A673 (cell line): Measurements from ENCODE around the gene CYB5A. TPM values are rescaled to one million over a fixed set of nuclear protein-coding genes. Genes with fewer than 3 reads are reported as not detected.
"Not testable (repeated sequence)": the region's sequence is repeated elsewhere in the genome, so short reads cannot be mapped to it uniquely, and the experiment has no call there.

Experiments
- BruUV-seq: library from RNA; stranded (reverse); fragments of 400-500 nt; replicated peaks from 2 replicates; lab custom pipeline; 2021; lab: Mats Ljungman, UMichigan
- CTCF ChIA-PET: fragments of 300-600 bp; sonication (Branson Sonifier 250); formaldehyde crosslinking; loops from one replicate; lab custom pipeline; 2022; ENCODE audit warnings: antibody characterized with exemption; lab: Charles Lee
- POLR2A ChIA-PET: fragments of 300-600 bp; sonication (Branson Sonifier 250); formaldehyde crosslinking; loops from one replicate; lab custom pipeline; 2022; ENCODE audit warnings: antibody characterized with exemption; ENCODE audit not compliant: low non-redundant PET; lab: Charles Lee
- DNase-seq: peaks from one replicate; pipeline ENCODE4 v3.0.0-alpha.2; 2015; ENCODE audit warnings: low spot score
- H3K27ac ChIP-seq: fragments of 200-600 bp; sonication (generic); 2 replicates; pipeline ENCODE4 v1.5.1; 2016; ENCODE audit warnings: mixed run types, low read depth, mild to moderate bottlenecking, mixed read lengths, antibody characterized with exemption, low read length; ENCODE audit not compliant: poor library complexity, severe bottlenecking
- H3K27me3 ChIP-seq: fragments of 200-600 bp; sonication (generic); replicated peaks from 2 replicates; pipeline ENCODE4 v1.6.1; 2017; ENCODE audit warnings: mixed run types, low read depth, mild to moderate bottlenecking, mixed read lengths, antibody characterized with exemption, low read length; ENCODE audit not compliant: insufficient read depth, poor library complexity
- H3K36me3 ChIP-seq: fragments of 200-600 bp; sonication (generic); 2 replicates; pipeline ENCODE4 v1.6.1; 2016; ENCODE audit warnings: mixed run types, mild to moderate bottlenecking, mixed read lengths, antibody characterized with exemption, low read length; ENCODE audit not compliant: insufficient read depth, poor library complexity, severe bottlenecking
- H3K4me1 ChIP-seq: fragments of 200-600 bp; sonication (generic); 2 replicates; pipeline ENCODE4 v1.6.1; 2017; ENCODE audit warnings: mixed run types, mild to moderate bottlenecking, mixed read lengths, antibody characterized with exemption, low read length; ENCODE audit not compliant: insufficient read depth, poor library complexity, severe bottlenecking
- H3K4me3 ChIP-seq: fragments of 200-600 bp; sonication (generic); 2 replicates; pipeline ENCODE4 v1.5.1; 2016; ENCODE audit warnings: low read depth, mixed run types, mild to moderate bottlenecking, mixed read lengths, low read length; ENCODE audit not compliant: poor library complexity, severe bottlenecking
- H3K9me3 ChIP-seq: fragments of 200-600 bp; sonication (generic); 2 replicates; pipeline ENCODE4 v1.6.1; 2016; ENCODE audit warnings: mixed run types, low read depth, mild to moderate bottlenecking, mixed read lengths, antibody characterized with exemption, low read length; ENCODE audit not compliant: poor library complexity, severe bottlenecking
- EZH2 ChIP-seq: fragments of 200-600 bp; sonication (generic); IDR thresholded peaks from 2 replicates; pipeline ENCODE4 v1.6.1; 2017; ENCODE audit warnings: borderline replicate concordance, low read depth, mild to moderate bottlenecking, mixed read lengths, antibody characterized with exemption, low read length; ENCODE audit not compliant: poor library complexity, severe bottlenecking
- intact Hi-C: fragments of 100-400 bp; cut with micrococcal nuclease; formaldehyde crosslinking; loops from one replicate; pipeline ENCODE4 v1.10.0; 2022; ENCODE audit not compliant: unreplicated experiment
- total RNA-seq: library from RNA; stranded (reverse); gene quantifications from 2 replicates; pipeline ENCODE4 v1.2.3, GENCODE V29; 2021
- TF ChIP-seq, protein P1 (sequence below): fragments of 300-800, 200-600 bp; sonication (generic); conservative IDR thresholded peaks from 2 replicates; pipeline ENCODE4 v1.5.1; 2017; ENCODE audit warnings: low read depth, mild to moderate bottlenecking, antibody characterized with exemption, low read length, moderate library complexity, mixed read lengths

Gene CYB5A
- total RNA-seq, 1 experiment from 2014 or later = 38.7 TPM

- ChIA-PET CTCF (no interaction called here), POLR2A (no interaction called here)
- Histone ChIP-seq H3K4me3 (no peak overlapping the region), H3K27ac (no peak overlapping the region), H3K9me3 (no peaks in the 10 kb centered on the region), H3K4me1 (no peaks in the 10 kb centered on the region), H3K27me3 (no peaks in the 10 kb centered on the region), H3K36me3 (no peaks in the 10 kb centered on the region)
- DNase-seq = no peak
- TF ChIP-seq, protein P1, sequence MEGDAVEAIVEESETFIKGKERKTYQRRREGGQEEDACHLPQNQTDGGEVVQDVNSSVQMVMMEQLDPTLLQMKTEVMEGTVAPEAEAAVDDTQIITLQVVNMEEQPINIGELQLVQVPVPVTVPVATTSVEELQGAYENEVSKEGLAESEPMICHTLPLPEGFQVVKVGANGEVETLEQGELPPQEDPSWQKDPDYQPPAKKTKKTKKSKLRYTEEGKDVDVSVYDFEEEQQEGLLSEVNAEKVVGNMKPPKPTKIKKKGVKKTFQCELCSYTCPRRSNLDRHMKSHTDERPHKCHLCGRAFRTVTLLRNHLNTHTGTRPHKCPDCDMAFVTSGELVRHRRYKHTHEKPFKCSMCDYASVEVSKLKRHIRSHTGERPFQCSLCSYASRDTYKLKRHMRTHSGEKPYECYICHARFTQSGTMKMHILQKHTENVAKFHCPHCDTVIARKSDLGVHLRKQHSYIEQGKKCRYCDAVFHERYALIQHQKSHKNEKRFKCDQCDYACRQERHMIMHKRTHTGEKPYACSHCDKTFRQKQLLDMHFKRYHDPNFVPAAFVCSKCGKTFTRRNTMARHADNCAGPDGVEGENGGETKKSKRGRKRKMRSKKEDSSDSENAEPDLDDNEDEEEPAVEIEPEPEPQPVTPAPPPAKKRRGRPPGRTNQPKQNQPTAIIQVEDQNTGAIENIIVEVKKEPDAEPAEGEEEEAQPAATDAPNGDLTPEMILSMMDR = no peak
- TF ChIP-seq EZH2 = no peak
- intact Hi-C loops = no loop called here
- BruUV-seq = no TSS peak
Observed at GRCh38 chr18:74286106-74286855, 5.5 kb downstream of the CYB5A start.

DNA sequence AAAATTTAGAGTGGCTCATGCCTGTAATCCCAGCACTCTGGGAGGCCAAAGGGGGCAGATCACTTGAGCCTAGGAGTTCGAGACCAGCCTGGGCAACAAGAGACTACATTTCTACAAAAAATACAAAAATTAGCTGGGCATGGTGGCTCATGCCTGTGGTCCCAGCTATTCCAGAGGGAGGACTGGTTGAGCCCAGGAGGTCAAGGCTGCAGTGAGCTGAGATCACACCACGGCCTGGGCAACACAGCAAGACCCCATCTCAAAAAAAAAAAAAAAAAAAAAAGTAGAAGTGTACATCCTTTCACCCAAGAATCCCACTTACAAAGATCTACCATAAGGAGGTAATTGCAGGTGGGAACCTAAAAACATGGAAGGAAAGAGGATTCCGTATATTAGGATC is 6.2 kb downstream of the CYB5A start:
- CTCF ChIA-PET, H3K4me1 ChIP-seq, POLR2A ChIA-PET, intact Hi-C loops, BruUV-seq, H3K9me3 ChIP-seq, H3K36me3 ChIP-seq, DNase-seq, H3K27ac ChIP-seq, H3K4me3 ChIP-seq, H3K27me3 ChIP-seq: not testable (repeated sequence)

- CTCF ChIA-PET = no interaction called here
- no TSS peak for BruUV-seq
- POLR2A ChIA-PET = no interaction called here
Observed at GRCh38 chr18:74284980-74285355, 6.8 kb downstream of the CYB5A start.

More at GRCh38 chr18:74284980-74285355, 6.8 kb downstream of the CYB5A start:
- Histone ChIP-seq H3K27ac (no peak overlapping the region), H3K4me1 (no peaks in the 10 kb centered on the region), H3K9me3 (no peaks in the 10 kb centered on the region), H3K27me3 (no peaks in the 10 kb centered on the region), H3K36me3 (no peaks in the 10 kb centered on the region), H3K4me3 (no peak overlapping the region)
- no peak for TF ChIP-seq EZH2
- TF ChIP-seq, protein P1 = no peak
- intact Hi-C loops = no loop called here
- DNase-seq = no peak
